ENCODE results near the gene OR9Q1.

Gene OR9Q1

DNA sequence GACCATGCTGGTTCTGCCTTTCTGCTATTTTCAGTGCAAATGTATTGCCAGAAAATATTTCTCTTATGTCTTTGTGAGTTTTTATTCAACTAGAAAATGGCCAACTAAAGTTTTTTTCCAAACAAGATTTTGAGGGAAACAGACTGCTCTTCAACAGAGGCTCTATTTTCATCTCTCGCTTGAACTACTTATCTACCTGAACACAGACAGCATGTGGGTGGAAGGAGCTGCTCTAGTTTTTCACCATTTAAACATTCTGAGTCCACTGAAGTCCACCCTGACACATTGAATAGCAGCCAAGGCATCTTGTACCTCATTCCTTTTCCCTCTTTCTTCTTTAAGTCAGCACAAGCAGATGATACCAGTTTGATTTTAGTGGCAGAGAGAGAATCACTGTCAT, 111.5 kb downstream of the OR9Q1 start:
- H3K4me1 Mint-ChIP-seq (ENCODE audit: low read depth), result no peaks in the 10 kb centered on the region
- H3K36me3 Mint-ChIP-seq (ENCODE audit: low read depth), result no peaks in the 10 kb centered on the region
- no peak overlapping the region for H3K27ac Mint-ChIP-seq
- H3K9me3 Mint-ChIP-seq, result no peaks in the 10 kb centered on the region
- peaks cover 3% of the 10 kb centered on the region for H3K27me3 Mint-ChIP-seq
- H3K4me3 Mint-ChIP-seq, result no peak overlapping the region

- Mint-ChIP-seq H3K27ac (no peak overlapping the region), H3K27me3 (peaks cover 19% of the 10 kb centered on the region), H3K9me3 (no peaks in the 10 kb centered on the region), H3K4me1 (ENCODE audit: low read depth) (no peaks in the 10 kb centered on the region), H3K4me3 (no peak overlapping the region), H3K36me3 (ENCODE audit: low read depth) (no peaks in the 10 kb centered on the region)
Observed at GRCh38 chr11:58142761-58143160, 119.1 kb downstream of the OR9Q1 start.

DNA sequence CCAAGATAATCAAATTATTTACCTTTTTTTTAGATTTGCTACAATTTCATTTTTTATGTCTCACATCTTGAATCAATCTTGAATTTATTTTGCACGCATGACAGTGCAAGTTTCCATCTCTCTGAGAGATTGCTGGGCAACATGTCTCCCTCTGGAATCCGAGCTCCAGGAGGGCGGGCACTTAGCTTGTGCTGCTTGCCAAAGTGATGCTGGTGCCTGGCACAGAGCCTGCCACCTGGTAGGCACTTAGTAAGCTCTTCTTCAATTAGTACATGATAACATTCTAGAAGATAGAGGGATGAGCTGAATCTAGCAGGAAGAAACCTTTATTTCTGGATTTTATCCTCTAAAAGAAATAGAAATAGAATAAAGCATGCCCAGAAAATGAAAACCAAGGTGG, 129.1 kb downstream of the OR9Q1 start:
- no peaks in the 10 kb centered on the region for H3K9me3 Mint-ChIP-seq
- no peaks in the 10 kb centered on the region for H3K4me1 Mint-ChIP-seq (ENCODE audit: low read depth)
- H3K27me3 Mint-ChIP-seq, result peaks cover 8% of the 10 kb centered on the region
- H3K36me3 Mint-ChIP-seq (ENCODE audit: low read depth), result no peaks in the 10 kb centered on the region
- H3K27ac Mint-ChIP-seq, result no peak overlapping the region
- no peak overlapping the region for H3K4me3 Mint-ChIP-seq

DNA sequence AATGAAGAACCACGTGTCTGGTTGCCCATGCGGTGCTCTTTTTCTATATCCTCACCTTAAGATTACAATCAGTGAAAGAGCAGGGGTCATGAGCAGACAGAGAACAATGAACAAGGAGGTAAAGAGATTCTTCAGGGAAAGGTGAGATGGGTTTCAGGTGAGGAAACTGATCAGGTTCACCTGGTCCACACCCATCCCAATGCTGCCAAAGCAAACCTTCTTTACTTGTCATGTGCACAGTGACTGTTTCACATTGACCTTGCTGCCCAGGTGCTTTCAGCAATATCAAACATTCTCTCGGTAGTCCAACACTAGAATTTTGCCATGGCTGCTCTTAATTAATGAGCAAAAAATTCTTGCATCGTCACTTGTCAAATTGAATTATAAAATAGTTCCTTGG, 140.7 kb downstream of the OR9Q1 start:
- Mint-ChIP-seq H3K27me3 (peaks cover 5% of the 10 kb centered on the region), H3K4me3 (no peak overlapping the region), H3K36me3 (ENCODE audit: low read depth) (no peaks in the 10 kb centered on the region), H3K9me3 (no peaks in the 10 kb centered on the region), H3K27ac (no peak overlapping the region), H3K4me1 (ENCODE audit: low read depth) (no peaks in the 10 kb centered on the region)

DNA sequence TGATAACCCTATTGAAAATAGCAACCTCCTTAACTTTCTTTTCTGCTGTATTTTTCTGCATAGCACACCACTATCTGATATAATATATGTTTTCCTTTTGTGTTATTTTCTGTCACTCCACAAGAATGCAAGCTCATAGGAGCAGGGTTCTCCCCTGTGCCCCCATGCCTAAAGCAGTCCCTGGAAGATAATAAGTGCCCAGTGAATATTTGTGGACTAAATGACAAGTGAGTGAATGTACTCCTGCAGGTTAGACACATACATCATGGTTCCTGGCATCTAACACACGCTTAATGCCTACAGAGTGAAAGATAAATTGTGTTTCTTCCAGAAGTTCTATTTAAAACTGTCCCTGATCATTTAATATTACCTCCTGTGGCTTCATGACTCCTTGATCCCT, 141.3 kb downstream of the OR9Q1 start:
- peaks cover 5% of the 10 kb centered on the region for H3K27me3 Mint-ChIP-seq
- H3K4me3 Mint-ChIP-seq, result no peak overlapping the region
- H3K27ac Mint-ChIP-seq, result no peak overlapping the region

DNA sequence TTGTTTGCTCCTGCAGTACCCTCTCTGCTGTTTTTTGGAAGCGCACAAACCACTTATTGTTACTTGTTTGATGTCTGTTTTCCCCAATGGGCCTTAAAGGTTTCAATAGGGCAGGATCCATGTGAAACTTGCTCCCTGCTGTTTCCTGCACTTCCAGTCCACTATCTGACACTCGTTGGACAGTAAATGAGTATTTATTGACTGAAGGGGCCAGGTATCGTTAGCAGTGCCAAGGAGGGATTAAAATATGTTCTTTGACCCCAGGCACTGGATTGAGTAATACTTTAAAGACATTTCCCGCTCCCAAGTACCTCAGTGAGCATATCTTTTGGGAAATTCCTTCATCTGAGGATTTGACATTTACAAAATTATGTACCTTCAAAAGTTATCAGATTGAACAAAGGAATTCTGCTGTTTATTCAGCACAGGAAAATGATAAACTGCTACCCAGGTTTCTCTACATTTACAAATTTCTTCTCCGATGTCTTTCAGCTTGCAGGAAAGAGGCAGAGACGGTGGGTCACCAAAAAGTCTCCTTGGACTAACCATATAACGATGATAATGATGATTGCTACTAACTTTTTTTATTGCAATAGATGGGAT, 141.9 kb downstream of the OR9Q1 start:
- Mint-ChIP-seq H3K9me3 (no peaks in the 10 kb centered on the region), H3K27ac (no peak overlapping the region), H3K36me3 (ENCODE audit: low read depth) (no peaks in the 10 kb centered on the region), H3K4me1 (ENCODE audit: low read depth) (no peaks in the 10 kb centered on the region), H3K4me3 (no peak overlapping the region), H3K27me3 (peaks cover 9% of the 10 kb centered on the region)

More for the DNA sequence above, 141.3 kb downstream of the OR9Q1 start:
- H3K9me3 Mint-ChIP-seq, result no peaks in the 10 kb centered on the region
- H3K36me3 Mint-ChIP-seq (ENCODE audit: low read depth), result no peaks in the 10 kb centered on the region
- H3K4me1 Mint-ChIP-seq (ENCODE audit: low read depth), result no peaks in the 10 kb centered on the region

DNA sequence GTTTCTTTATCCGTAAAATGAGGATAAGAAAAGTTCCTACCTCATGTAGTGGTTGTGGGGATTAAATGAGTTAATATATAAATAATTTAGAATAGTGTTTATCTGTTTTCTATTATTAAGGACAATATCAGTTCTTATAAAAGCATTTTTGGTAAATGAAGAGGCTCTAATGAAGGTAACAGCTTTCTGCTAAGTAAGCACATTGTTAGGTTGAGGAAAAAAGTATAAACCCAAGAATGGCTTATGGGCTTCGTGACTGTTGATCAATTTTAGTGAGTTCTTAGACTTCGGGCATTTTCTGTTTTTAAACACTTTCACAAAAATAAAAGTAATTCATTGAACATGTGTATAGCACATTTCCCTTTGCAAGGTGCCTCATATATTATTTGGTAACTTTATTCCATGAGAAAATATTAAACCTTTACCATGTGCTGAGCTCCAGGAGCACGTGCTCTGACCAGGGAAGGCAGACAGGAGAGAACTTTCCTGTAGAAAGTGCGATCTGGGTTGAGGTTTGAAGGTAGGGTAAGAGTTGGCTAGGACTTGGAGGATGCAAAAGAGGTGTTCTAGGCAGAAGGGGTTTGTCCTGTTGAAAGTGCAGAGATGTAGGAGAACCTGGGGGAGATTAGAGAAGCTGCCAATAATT, 153.9 kb downstream of the OR9Q1 start:
- no peaks in the 10 kb centered on the region for H3K4me1 Mint-ChIP-seq (ENCODE audit: low read depth)
- no peak overlapping the region for H3K27ac Mint-ChIP-seq
- no peaks in the 10 kb centered on the region for H3K36me3 Mint-ChIP-seq (ENCODE audit: low read depth)
- no peaks in the 10 kb centered on the region for H3K9me3 Mint-ChIP-seq
- no peak overlapping the region for H3K4me3 Mint-ChIP-seq
- peaks cover 15% of the 10 kb centered on the region for H3K27me3 Mint-ChIP-seq

- H3K4me3 Mint-ChIP-seq, result no peak overlapping the region
- H3K9me3 Mint-ChIP-seq, result no peaks in the 10 kb centered on the region
- H3K4me1 Mint-ChIP-seq (ENCODE audit: low read depth), result no peaks in the 10 kb centered on the region
- peaks cover 15% of the 10 kb centered on the region for H3K27me3 Mint-ChIP-seq
- no peak overlapping the region for H3K27ac Mint-ChIP-seq
- H3K36me3 Mint-ChIP-seq (ENCODE audit: low read depth), result no peaks in the 10 kb centered on the region
Observed at GRCh38 chr11:58178444-58178843, 154.8 kb downstream of the OR9Q1 start.

DNA sequence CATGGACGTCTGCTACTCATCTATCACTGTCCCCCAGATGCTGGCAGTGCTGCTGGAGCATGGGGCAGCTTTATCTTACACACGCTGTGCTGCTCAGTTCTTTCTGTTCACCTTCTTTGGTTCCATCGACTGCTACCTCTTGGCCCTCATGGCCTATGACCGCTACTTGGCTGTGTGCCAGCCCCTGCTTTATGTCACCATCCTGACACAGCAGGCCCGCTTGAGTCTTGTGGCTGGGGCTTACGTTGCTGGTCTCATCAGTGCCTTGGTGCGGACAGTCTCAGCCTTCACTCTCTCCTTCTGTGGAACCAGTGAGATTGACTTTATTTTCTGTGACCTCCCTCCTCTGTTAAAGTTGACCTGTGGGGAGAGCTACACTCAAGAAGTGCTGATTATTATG, 156.0 kb downstream of the OR9Q1 start:
- no peaks in the 10 kb centered on the region for H3K4me1 Mint-ChIP-seq (ENCODE audit: low read depth)
- H3K27ac Mint-ChIP-seq, result no peak overlapping the region
- no peak overlapping the region for H3K4me3 Mint-ChIP-seq
- H3K9me3 Mint-ChIP-seq, result no peaks in the 10 kb centered on the region
- no peaks in the 10 kb centered on the region for H3K36me3 Mint-ChIP-seq (ENCODE audit: low read depth)
- peaks cover 18% of the 10 kb centered on the region for H3K27me3 Mint-ChIP-seq

GRCh38 chr11:58186938-58187337, 163.3 kb downstream of the OR9Q1 start:
- H3K27ac Mint-ChIP-seq, result no peak overlapping the region
- no peaks in the 10 kb centered on the region for H3K9me3 Mint-ChIP-seq
- no peaks in the 10 kb centered on the region for H3K36me3 Mint-ChIP-seq (ENCODE audit: low read depth)
- peaks cover 11% of the 10 kb centered on the region for H3K27me3 Mint-ChIP-seq
- H3K4me3 Mint-ChIP-seq, result no peak overlapping the region
- no peaks in the 10 kb centered on the region for H3K4me1 Mint-ChIP-seq (ENCODE audit: low read depth)

GRCh38 chr11:58188770-58189169, 165.1 kb downstream of the OR9Q1 start, which contains the start of gene OR9Q2:
Gene OR9Q2 (plus strand): TSS chr11:58189070. CDS start chr11:58190491, 1,421 bp downstream.
- Mint-ChIP-seq H3K9me3 (no peaks in the 10 kb centered on the region), H3K36me3 (ENCODE audit: low read depth) (no peaks in the 10 kb centered on the region), H3K4me3 (no peak within 1 kb of the TSS)

DNA sequence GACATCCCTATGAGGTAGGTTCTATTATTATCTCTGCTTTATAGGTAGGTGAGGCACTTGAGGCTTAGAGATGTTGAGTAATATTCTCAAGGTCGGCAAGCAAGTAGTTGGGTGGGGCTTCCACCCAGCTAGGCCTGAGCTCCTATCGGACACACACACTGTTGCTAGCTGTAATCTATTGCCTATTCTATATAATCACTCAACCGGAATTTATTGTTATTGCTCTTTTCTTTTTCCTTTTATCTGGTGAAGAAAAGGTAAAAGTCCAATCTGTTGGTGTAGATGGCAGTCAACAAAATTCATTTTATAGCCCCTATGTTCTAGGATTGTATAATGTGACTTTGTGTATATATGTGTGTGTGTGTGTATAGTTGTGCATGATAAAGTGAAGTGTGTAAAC, 168.5 kb downstream of the OR9Q1 start:
- Mint-ChIP-seq H3K9me3 (peaks cover 4% of the 10 kb centered on the region), H3K36me3 (ENCODE audit: low read depth) (no peaks in the 10 kb centered on the region), H3K27me3 (peaks cover 11% of the 10 kb centered on the region), H3K27ac (no peak overlapping the region), H3K4me3 (no peak overlapping the region), H3K4me1 (ENCODE audit: low read depth) (no peaks in the 10 kb centered on the region)

More at GRCh38 chr11:58188770-58189169, 165.1 kb downstream of the OR9Q1 start, which contains the start of gene OR9Q2:
- Mint-ChIP-seq H3K27me3 (peaks cover 11% of the 10 kb centered on the region), H3K4me1 (ENCODE audit: low read depth) (no peaks in the 10 kb centered on the region), H3K27ac (no peak within 1 kb of the TSS)

DNA sequence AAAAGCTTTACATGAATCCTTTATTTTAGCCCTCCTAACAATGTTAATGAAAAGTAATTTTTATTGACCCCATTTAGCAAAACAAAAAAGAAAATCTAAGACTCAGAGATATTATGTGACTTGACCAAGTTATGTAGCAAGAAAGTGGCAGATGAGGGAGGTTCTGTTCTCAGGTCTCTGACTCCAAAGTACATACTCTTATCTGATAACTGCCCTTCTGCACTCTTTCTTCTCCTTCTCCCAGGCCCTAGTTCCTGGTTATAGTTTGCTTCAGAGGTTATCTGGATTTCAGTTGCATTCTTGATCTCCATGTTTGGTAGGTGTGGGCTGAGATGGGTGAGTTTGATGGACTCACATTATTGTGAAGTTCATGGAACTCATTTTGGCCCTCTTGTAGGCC, 169.7 kb downstream of the OR9Q1 start:
- no peak overlapping the region for H3K4me3 Mint-ChIP-seq
- H3K9me3 Mint-ChIP-seq, result peaks cover 8% of the 10 kb centered on the region
- H3K36me3 Mint-ChIP-seq (ENCODE audit: low read depth), result no peaks in the 10 kb centered on the region
- no peaks in the 10 kb centered on the region for H3K4me1 Mint-ChIP-seq (ENCODE audit: low read depth)
- peaks cover 18% of the 10 kb centered on the region for H3K27me3 Mint-ChIP-seq
- H3K27ac Mint-ChIP-seq, result no peak overlapping the region

- H3K9me3 Mint-ChIP-seq, result peaks cover 8% of the 10 kb centered on the region
- no peak overlapping the region for H3K4me3 Mint-ChIP-seq
- H3K4me1 Mint-ChIP-seq (ENCODE audit: low read depth), result no peaks in the 10 kb centered on the region
- H3K36me3 Mint-ChIP-seq (ENCODE audit: low read depth), result no peaks in the 10 kb centered on the region
- H3K27me3 Mint-ChIP-seq, result peaks cover 23% of the 10 kb centered on the region
- H3K27ac Mint-ChIP-seq, result no peak overlapping the region
Observed at GRCh38 chr11:58195939-58196338, 172.3 kb downstream of the OR9Q1 start.

GRCh38 chr11:58199271-58199670, 175.6 kb downstream of the OR9Q1 start:
- no peaks in the 10 kb centered on the region for H3K4me1 Mint-ChIP-seq (ENCODE audit: low read depth)
- peaks cover 14% of the 10 kb centered on the region for H3K9me3 Mint-ChIP-seq
- H3K27ac Mint-ChIP-seq, result no peak overlapping the region
- H3K36me3 Mint-ChIP-seq (ENCODE audit: low read depth), result no peaks in the 10 kb centered on the region
- H3K27me3 Mint-ChIP-seq, result peaks cover 40% of the 10 kb centered on the region
- H3K4me3 Mint-ChIP-seq, result no peak overlapping the region

DNA sequence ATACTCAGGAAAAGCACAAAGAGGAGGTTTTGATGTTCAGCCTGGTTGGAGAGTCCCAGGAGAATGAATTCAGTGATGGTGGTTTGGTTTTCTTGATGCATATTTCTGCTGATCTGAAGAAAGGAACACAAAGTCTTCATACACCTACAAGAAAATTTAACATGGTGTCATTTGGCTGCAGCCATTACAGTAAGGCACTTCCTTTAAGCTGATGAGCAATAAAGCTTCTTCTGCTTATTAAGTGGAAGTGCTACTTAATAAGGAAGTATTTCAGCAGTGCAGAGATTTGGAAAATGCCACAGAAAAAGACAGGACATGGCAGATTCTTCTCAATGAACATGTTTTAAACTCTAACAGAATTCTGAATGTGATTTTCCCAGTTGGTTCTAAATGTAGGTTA, 180.4 kb downstream of the OR9Q1 start, which contains the start of gene OR1S2:
OR1S2 (minus strand) TSS at position 101 of the 400 bp plus-strand sequence; CDS start at position 101, 0 bp downstream.
- H3K36me3 Mint-ChIP-seq (ENCODE audit: low read depth), result no peaks in the 10 kb centered on the region
- H3K9me3 Mint-ChIP-seq, result peaks cover 7% of the 10 kb centered on the region
- H3K4me3 Mint-ChIP-seq, result no peak within 1 kb of the TSS
- no peak within 1 kb of the TSS for H3K27ac Mint-ChIP-seq
- H3K4me1 Mint-ChIP-seq (ENCODE audit: low read depth), result no peaks in the 10 kb centered on the region
- H3K27me3 Mint-ChIP-seq, result peaks cover 29% of the 10 kb centered on the region

Data from stimulated activated naive CD8-positive, alpha-beta T cell treated with anti-CD3 and anti-CD28 coated beads, Interleukin-15, Interleukin-2, amounts not matched to agents 100 ng/mL and 50 ng/mL, for 24 hours (primary cell).